GM21390 (cell line): ENCODE data around the gene SH3BP5.

Experiments
- ATAC-seq: cut with Tn5 transposase; IDR thresholded peaks from one replicate; pipeline ENCODE4 v1.9.1; 2021; ENCODE audit not compliant: unreplicated experiment

The SH3BP5 gene

DNA sequence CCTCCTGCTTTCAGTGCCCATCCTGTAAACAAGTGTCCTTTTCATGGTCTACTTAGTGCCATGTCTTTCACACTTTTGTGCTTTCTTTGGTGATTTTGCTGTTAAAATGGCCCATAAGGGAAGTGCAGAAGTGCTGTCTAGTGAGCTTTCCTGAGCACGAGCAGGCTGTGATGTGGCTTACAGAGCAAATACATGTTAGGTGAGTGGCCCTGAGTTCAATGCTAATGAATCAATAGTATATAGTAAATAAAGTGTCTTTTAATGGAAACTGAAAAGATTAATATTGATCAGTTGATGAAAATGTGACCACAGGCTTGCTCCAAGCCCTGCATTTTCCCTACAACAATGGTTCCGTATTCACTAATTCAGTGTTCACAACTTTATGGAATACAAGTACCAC is 5.7 kb downstream of the SH3BP5 start:
- no peak for ATAC-seq

DNA sequence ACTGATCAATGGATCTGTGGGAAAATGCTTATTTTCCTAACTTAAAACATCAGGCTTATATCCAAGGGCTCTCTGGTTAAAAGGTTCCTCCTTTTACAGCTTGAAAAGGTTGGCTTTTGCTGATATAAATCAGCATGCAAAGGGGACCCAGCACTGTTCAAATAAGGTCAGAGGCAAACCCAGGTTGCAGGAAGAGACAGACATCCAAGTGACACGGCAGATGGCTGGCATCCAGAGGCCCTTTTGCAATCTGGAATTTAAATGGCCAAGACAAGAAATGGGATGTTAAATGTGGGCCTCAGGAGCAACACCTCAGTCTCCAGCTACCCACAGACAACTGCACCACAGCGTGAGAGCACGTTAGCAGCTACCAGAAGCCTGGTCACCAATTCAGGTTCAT is 6.3 kb downstream of the SH3BP5 start:
- no peak for ATAC-seq

DNA sequence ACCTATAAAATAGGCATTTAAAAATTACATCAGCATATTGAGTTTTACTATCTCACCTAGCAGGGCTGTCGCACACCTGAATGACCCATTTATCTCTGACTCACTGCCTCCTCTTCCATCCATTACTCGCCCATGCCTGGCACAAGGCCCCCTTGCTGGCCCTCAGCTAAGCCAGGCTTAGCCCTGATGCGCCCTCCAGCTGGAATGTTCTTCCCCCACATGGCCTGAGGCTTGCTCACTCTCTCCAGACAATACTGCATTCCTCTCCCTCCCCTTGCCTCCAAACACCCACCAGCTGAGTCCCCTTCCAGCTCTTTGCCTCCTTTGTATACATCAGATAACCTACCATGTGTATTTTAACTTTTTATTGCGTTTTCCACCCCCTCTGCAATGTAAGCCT is 7.2 kb downstream of the SH3BP5 start:
- ATAC-seq, result no peak

DNA sequence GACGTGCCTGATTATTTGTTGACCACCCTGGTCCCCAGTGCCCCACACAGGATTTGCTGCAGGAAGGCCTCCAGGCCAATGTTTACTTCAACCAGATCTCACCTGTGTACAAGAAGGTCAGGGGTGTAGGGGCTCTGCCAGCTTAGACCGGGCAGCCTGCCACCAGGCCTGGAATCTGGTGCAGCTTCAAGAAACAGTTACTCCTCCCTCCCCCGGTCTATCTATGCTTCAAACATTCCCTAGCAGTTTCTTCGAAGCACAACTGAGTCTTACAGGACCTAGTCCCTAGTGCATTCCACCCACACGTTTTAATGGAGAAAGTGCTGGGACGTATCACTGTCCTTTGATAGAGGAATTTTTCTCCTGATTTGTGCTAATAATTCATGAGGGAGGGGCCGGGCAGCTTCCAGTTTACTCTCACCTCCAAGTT is 8.0 kb downstream of the SH3BP5 start:
- no peak for ATAC-seq

DNA sequence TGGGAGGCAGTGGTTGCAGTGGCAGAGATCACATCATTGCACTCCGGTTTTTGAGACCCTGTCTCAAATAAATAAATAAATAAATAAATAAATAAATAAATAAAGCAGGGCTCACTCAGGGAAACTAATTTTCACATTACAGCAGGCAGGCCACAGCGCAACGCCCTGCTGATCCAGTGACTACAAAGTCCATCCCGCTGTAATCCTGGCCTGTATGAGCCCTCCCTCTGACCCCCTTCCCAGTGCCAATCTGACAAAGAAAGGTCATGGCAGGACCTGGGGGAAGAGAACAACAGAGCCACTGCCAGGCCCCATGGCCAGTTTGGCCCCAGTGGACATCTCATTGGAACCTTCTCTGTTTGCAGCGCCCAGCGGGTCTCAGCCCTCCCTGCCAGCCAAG is 9.3 kb downstream of the SH3BP5 start:
- no peak for ATAC-seq

DNA sequence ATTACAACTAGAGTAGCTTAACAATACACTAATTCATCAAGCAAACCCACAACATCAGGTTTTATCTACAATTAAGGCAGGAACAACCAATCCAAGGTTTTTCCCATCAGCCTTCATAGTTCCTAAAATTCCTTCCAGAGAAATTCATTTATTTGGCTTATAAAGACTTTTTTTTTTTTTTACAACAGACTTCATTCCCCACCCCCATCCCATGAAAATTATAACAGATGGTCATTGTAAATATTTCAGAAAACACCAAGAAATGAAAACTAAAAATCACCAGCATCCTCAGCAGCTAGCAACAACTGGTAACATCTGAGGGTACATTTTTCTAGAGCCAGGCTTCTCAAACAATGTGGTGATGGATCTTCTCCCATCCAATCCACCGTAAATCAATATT is 11.0 kb downstream of the SH3BP5 start:
- no peak for ATAC-seq

DNA sequence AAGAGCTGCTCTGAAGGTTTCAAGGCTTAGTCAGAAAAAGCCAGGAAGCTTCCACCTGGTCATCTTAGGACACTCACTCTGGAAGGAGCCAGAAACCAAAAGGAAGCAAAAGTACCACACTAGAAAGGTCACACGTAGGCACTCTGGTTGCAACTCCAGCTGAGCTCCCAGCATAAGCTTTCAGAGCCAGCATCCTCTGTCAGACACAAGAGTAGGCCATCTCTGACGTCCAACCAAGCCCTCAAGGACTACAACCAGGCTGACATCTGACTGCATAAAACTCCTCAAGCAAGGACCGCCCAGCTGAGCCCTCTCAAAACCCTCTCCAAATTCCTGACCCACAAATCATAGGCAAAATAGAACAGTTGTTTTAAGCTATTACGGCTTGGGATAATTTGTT is 12.8 kb downstream of the SH3BP5 start:
- ATAC-seq, result no peak

DNA sequence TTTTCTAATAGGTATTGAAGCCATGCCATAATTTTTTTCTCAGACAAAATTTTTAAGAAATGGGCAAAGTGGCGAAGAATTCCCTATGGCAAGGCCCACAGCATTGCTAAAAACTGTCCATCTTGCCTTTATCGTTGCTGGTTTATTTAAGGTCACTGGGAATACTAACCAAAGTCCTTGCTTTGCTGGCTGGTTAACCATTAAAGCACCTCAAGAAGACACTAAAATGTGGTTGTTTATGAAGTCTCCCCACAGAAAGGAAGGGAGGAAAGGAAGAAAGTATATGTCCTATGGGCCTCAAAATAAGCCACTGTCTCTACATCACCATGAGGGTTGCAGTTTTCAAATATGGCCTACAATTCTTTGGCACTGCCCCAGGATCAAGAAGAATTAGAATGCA is 13.2 kb downstream of the SH3BP5 start:
- no peak for ATAC-seq

DNA sequence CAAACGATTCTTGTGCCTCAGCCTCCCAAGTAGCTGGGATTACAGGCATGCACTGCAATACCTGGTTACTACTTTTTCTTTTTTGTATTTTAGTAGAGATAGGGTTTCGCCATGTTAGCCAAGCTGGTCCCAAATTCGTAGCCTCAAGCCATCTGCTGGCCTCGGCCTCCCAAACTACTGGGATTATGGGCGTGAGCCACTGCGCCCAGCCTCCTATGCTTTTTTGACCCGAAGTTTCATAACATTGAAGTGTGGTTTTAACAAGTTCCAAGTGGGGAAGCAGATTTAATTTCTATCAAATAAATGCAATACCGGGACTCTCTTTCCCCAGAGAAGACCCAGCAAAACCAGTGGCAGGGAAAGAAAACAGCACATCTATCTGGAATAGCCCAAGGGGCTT is 13.7 kb downstream of the SH3BP5 start:
- ATAC-seq, result no peak

DNA sequence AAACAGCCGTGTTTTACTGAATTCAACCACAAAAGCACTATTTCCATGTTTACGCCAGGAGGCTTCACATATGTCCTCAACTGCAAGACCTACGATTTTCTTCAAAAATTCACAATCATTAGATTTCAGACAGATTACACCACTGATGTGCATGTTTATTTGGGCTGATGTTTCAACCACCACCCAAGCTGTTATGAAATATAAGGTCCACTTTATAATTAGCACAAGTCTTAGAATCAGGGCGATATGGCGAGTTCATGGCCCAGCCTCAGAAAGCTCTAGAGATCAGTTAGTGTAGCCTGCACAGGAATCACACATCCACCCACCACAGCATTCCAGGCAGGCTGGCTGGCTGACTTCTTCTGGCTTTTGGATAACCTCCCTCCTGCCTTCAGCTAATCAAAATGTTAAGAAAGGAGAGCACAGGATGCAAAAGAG is 15.4 kb downstream of the SH3BP5 start:
- ATAC-seq, result no peak

DNA sequence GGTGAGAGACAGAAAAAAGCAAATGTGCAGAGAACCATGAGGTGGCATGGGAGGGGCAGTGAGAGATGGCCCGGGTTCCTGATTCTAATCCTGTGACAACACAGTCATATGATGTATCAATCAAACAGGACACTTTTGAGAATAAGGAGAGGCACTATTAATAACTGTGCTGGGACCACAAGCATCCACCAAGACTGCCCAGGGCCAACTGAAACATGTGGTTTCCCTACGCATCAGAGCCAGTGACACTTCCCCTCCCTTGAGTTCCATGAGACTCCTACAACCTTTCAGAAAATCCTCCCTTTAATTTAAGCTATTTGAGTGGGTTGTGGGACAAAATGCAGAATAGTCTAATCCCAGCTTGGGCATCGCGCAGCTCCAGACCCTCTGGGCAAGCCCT is 17.4 kb downstream of the SH3BP5 start:
- ATAC-seq, result no peak

DNA sequence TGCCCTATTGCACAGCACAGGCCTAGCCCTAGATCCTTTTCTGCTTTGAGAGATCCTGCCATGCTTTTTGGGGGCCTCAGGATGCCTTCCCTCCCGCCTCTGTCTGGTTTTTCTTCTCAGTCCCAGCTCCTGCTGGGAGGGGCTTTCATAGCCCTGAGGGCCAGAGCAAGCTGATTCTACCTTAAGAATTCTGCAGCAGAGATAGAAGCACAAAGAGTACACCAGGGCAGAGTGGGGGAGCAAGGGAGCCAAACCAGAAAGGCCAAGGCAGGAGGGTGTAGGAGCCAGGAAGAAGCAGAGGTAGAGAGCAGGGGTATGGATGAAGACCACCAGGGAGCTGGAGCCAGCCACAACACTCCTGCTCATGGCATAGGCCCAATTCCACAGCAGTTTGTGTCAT is 18.1 kb downstream of the SH3BP5 start:
- ATAC-seq, result no peak

DNA sequence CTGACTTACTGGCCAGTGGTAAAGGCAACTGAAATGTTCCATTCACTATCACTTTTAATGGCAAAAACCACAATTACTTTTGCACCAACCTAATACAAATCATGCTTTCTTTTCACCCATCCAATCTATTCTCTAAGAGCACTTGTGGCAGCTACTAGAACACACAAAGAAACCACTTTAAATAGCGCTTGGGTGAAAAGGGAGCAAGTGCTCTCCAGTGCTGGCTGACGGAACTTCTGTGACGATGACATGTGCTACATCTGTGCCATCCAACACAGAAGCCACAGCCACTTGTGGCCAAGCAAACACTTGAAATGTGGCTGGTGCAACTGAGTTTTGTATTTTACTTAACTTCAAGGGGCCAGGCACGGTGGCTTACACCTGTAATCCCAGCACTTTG is 18.9 kb downstream of the SH3BP5 start:
- ATAC-seq, result no peak

DNA sequence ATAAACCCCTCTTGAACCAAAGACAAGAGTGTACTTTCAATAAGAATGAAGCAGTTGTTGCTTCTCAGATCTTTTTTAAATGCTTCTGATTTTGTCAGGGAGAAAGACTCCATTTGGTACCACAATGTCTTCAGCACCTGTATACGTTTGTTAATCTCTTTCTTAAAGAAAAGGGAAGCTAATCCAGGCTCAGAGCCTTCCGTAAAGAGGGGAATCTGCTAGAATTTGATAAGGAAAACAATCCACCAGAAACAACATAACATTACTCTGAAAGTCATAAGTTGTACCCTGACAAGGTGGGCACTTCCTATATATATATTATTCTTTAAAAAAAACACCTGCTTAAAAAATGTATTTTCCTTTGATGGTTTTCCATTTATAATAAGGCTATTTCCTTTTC is 19.8 kb downstream of the SH3BP5 start:
- no peak for ATAC-seq

DNA sequence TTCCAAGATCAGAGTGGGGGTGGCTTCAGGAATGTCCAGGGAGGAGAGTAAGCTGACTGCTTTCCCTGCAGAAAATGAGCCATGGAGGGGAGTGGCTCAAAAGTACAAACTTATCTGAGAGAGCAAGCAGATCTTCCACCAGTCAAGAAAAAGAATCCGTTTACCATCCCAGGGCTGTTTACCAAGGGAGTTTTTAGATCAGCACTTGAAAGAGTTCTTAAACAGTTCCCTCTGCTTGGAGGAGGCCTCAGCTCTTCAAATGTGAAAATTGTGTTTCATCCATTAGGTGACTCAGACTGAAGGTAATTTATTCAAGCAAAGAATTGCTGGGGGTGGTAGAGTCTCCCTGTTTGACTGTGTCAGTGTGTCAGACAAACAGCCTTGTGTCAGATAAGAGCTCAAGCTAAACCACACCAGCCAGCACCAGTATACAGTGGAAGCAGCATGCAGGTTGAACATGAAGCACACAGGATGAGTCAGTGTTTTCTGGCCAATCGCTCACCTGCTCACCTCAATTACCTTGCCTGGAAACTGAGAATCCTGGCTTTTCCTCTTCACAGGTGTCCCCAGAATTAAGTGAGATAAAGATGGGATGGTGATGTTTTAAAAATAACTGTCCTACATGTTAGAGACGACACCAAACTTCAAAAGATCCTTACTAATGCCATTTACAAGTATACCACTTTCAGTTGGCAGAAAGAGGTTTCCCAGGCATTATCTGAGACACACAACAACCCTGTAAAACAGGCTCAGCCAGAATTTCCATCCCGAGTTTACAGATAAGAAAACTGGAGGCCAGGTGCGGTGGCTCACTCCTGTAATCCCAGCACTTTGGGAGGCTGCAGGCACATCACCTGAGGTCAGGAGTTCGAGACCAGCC is 21.7 kb downstream of the SH3BP5 start:
- peak; percentile 83 for ATAC-seq

DNA sequence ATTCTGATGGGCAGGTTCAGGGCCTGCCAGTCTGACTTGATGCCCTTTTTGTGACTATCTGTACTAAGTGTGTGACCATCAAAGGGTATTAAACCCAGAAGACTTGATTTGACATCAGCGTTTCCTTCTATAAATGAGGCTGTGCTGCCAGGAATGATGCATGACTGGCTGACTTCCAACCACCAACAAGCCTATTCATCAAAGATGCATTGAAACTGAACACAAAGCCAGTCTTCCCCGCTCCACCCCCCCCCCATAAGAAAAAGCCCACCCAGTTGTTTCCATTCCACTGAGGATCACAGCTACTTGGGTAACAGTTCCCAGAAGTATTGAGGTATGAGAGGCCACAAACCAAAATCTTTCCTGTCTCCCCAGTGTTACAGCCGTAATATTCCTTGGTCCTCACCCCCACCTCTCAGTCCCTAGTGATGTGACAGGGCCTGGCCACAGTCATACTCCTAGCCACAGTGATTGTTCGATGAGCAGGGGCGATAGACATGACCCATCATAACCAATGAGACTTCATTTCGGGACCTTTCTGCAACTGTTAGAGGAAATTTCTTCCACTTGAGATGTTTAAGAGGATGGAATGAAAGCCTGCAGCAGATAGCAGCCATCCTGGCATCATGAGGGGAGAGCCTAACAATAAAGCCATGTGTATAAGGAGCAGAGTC is 22.6 kb downstream of the SH3BP5 start:
- ATAC-seq, result no peak

DNA sequence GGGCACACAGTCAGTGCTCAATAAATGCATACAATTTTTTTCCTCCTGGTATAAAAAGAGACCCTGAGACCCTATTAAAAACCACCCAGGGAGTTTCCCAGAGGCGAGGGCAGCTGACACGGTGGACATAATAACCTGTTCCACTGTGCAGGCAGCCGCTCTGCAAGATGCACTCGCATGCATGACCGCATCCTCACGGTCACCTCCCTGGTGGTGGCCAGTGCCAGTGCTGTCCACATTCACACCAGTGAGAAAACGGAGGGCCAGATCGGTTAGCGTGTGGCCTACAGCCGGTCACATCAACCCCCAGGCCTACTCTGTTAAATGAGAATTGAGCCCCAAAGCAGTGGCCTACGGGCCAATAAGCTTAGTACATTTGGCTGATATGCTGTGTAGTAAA is 24.8 kb downstream of the SH3BP5 start:
- no peak for ATAC-seq

DNA sequence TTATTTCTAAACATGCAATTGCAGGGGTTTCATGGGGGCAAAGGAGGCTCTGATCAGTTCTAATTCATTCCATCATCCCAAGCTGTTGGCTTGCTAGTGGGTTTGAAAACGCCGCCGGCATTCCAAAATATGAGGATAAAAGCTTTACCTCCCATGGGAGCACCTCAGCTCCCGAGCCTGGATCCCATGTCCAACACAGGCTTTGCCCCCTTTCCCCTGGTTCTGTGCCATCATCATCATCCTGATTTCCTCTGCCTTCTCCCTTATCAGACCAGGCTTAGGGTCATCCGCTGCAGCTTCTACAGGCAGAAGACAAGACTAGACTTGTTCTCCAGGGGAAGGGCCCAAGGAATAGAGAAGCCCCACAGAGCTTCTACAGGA is 25.4 kb downstream of the SH3BP5 start:
- no peak for ATAC-seq

DNA sequence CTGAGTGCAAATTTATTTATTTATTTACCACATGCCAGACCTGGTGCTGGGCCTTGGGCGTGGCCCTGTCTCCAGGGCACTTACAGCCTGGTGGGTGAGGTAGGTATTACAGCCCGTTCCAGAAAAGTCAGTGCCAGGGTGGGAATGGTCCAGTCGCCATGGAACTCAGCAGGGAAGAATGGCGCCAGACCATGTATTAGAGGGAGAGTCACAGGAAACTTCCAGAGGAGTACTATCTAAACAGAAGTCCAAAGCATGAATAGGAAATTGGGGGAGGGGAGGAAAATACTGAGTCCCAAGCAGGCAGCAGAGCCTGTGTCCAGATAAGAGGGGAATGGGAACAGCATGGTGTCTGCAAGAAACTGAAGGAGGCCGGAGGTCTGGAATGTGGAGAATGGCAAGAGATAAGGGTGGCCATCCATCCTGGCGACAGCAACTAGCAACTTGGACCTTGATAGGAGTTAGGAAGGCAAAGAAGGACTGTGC is 27.0 kb downstream of the SH3BP5 start:
- no peak for ATAC-seq

DNA sequence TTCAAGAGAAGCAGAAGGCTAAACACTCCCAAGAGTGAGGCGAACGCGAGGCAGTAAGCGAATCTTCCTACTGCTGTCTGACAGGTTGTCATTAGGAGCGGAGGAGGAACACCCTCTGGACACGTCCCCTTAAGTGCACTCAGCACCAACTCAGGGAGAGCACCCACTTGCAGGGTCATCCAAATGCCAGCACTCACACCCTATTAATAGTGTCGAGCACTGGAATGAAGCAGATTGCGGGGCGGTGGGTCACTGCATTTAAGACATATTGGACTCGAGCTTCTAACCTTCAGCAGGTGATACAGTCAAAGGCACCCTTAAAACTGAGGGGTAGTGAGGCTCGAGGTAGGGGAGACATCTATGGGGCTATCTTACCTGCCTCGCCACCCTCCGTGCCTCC is 28.7 kb downstream of the SH3BP5 start:
- no peak for ATAC-seq

DNA sequence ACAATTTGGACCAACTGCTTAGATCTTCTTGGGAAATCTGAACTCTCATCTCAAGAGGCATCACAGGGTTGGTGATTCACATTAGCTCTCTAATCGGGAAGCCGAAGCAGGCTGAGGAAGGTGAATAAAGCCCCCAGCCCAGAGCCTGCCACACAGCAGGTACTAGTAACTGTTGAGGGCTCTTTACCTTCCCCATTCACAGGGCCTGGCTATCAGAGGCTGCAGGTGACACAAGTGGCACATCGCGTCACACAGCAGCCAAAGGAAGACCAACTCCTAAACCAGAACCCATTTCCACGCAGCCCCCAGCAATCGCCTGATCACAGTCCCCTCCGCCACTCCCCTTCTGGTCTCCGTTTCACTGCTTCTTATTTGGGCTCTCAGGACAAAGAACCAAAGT is 29.2 kb downstream of the SH3BP5 start:
- ATAC-seq, result no peak

DNA sequence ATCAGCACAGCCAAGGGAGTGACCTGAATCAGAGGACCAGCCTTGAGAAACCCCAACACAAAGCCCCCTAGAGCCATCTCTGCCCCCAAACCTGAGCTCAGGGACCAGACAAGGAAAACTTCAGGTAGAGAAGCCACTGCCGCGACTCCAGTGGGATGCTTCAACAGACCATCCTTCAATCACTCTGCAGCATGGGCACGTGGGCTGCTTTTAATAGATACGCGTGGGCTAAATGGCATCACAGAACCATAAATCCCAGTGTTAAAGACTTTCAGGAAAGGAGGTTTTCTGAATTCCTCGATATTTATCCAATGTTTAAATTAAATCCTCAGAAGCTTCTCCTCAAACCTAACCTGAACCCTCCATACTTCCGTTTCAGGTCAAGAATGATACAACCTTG is 30.6 kb downstream of the SH3BP5 start:
- ATAC-seq, result no peak
